Breast epithelium (tissue), 3 donors: ENCODE measurements around the gene VAC14.

Source experiments
- CTCF ChIP-seq, 3 donors: fragments of 450-650 bp; IDR thresholded peaks; one replicate each; pipeline ENCODE4 v1.5.1; 2016 to 2017; ENCODE audit warnings: antibody characterized with exemption in 3 of 3, mild to moderate bottlenecking in 3 of 3, moderate library complexity in 3 of 3
- POLR2A ChIP-seq: fragments of 450-650 bp; IDR thresholded peaks from one replicate; pipeline ENCODE4 v1.6.1; 2016; ENCODE audit warnings: antibody characterized with exemption, mild to moderate bottlenecking, moderate library complexity

DNA sequence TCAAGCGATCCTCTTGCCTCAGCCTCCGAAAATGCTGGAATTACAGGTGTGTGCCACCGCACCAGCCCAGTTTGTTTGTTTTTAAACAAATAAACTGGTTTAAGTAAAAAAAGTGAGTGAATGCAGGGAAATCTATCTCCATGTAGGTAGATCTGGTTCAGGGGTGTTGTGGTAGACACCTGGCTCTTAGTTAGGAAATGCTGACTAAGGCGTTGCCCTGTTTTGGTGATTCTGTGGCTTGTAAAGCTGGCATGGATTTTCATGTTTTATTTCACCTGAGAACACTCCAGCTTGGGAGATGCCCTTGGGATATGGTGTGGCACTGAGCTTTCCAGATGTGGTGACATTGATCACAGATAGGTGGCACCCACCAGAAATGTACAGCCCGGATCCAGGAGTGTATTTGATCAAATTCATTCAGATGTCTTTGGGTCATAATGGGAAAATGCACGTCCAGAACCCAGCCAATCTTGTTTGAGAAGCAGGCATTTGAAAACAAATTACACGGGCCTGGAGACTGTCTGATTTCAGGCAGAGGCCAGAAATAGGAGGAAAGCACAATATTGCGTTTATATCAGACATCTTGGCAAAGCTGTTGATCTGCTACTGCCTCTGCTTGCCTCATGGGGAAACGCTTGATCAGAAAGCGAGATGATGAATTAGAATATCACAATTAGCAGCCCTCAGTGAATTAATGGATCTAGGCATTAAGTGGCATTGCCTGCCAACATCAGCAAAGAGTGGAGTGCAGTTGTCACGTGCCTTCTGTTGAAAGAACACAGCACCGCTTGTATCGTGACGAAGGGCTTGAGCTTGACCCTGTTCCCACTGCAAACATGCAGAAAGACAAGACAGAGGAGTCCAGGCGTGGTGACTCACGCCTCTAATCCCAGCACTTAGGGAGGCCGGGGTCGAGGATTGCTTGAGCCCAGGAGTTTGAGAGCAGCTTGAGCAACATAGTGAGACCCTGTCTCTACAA is 161.9 kb downstream of the VAC14 start:
- TF ChIP-seq CTCF (IDR thresholded peaks at IDR 0.05) (no peak), POLR2A (no peak)
